GM18861 (cell line): ENCODE results near the gene MDM4.
"Not testable (repeated sequence)": the region's sequence is repeated elsewhere in the genome, so short reads cannot be mapped to it uniquely, and the experiment has no call there.

Experiments
- ATAC-seq: cut with Tn5 transposase; IDR thresholded peaks from one replicate; pipeline ENCODE4 v1.9.1; 2021; ENCODE audit not compliant: unreplicated experiment

The MDM4 gene

GRCh38 chr1:204560002-204560401, 43.8 kb downstream of the MDM4 start:
- not testable (repeated sequence) for ATAC-seq

- no peak for ATAC-seq
Measured at GRCh38 chr1:204560590-204561150, 44.5 kb downstream of the MDM4 start.

- ATAC-seq = no peak
Measured at GRCh38 chr1:204562075-204562990, 46.1 kb downstream of the MDM4 start.

GRCh38 chr1:204563307-204563706, 47.1 kb downstream of the MDM4 start:
- ATAC-seq = no peak

DNA sequence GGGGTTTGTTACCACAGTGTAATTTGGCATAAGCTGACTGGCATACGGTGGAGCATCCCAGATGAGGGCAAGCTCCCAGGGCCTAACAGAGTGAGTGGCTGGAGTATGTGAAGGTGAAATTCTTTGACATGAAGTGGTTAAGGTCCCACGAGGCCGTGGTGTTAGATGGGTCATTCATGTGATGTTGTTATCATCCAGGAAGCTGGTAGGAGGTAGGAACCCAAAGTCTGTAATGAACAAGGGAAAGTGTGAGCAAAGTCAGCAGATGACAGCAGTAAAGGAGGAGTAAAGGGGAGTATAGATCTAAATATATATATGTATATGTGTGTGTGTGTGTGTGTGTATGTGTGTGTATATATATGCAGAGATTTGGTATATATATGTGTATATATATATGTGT, 47.6 kb downstream of the MDM4 start:
- ATAC-seq = no peak

DNA sequence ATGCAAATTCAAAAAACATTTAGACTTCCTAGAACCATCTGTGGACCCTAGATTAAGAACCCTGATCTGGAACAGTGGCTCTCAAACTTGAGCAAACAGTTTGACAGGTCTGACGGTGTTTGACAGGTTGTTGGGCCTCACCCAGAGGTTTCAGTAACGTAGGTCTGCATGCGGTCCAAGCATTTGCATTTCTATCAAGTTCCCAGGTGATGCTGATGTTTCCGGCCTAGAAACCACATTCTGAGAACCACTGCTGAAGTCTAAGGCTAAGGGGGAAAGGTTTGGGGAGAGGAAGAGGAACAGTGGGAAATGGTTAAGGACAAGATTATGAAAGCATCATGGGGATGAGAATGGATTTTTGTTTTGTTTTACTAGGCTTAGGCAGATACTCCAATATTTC, 48.6 kb downstream of the MDM4 start:
- peak; percentile 77 for ATAC-seq

- ATAC-seq = peak; percentile 35
Measured at GRCh38 chr1:204565617-204566582, 49.7 kb downstream of the MDM4 start.

GRCh38 chr1:204566583-204566955, 50.4 kb downstream of the MDM4 start:
- no peak for ATAC-seq

- ATAC-seq = no peak
Measured at GRCh38 chr1:204567071-204567470, 50.9 kb downstream of the MDM4 start.

GRCh38 chr1:204568576-204569315, 52.5 kb downstream of the MDM4 start:
- ATAC-seq = no peak

DNA sequence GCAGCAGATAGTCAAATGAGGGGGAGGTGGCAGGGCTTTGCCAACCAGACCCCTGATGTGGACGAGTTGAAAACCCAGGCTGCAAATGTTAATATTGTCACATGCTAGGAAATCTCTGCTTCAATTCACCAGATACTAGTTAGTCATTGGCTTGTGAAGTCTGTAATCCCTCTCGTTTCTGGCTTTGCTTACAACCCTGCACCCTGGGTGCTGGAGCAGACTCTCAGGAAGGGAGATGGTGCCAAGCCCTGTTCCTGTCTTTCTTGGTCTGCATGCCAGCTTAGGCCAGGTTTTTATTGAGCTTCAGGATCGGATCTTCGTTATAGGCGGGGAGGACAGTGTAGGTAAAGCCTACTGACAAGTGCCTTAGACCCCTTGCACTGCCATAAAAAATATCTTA, 53.3 kb downstream of the MDM4 start:
- ATAC-seq = no peak

- ATAC-seq = not testable (repeated sequence)
Measured at GRCh38 chr1:204570021-204570420, 53.8 kb downstream of the MDM4 start.

DNA sequence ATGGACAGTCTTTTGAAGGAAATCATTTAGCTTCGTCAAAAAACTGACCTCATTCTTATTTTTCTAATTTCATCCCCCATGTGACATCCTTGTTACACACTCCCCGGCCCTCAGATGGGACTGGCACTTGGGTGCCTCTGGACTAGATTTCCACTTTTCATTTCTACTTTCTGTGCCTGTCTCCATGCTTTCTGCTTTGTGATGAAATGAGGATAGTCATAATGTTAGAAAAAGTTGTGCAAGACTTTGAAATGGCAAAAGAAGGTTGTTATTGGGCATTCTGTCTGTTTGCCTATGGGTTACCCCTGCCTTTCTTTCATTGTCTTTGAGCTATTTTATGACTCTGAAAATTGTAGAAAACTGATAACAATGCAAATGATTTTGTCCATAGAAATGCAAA, 54.9 kb downstream of the MDM4 start:
- ATAC-seq = no peak

DNA sequence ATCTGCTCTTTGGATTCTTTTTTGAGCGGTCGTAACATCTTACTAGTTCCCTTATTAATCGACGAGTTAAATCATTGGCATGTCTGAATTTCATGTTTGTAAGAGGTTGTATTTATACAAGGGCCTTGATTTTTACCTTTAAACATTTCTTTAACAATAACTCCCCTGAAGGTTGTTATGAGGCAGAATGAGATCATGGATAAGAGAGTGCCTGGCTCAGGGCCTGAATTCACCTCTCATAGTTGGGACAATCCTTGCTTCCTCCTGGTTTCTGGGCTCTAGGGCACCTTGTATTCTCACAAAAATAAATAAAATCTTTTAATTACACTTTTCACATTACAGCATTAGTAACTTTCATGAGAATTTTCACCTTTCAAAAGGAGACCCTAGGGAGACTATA, 55.4 kb downstream of the MDM4 start:
- ATAC-seq = no peak

- ATAC-seq = no peak
Measured at GRCh38 chr1:204572923-204573922, 57.0 kb downstream of the MDM4 start.

DNA sequence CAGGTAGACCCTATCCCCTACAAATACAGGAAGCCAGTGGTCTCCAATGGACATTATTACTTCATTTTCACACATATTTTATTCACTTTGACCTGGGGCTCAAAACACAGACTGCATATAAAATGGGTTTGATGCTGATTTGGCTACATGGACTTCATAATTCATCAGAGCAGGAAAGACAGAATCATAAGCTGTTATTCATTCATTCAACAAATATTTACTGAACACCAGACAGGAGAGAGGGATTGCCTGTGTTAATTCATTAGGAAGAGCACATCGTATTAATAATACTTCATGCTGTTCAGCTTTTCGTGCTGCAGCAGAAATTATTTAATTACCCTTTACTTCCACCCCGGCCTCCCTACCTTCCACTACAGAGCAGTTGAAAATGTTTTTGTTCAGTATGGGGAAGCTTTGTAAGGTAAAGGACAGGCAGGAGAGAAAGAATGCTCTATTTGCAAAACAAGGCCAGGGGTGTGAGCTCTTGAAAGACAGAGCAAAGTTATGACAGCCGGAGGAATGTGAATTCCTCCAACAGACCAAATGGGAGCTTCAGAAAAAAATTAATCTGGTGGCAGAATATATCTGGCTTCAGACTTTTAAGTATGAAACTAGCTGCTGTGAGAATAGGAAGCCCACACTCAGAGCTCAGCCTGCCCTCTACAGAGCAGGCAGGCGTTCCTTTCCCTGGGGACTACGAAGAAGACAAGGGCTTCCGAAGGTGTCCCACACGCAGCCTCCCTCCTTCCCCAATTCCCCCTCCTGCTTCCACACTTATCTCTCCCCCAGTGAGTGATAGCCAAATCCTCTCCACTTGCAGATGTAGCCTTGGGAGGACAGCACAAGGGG, 58.0 kb downstream of the MDM4 start:
- ATAC-seq = no peak

GRCh38 chr1:204574865-204575163, 58.6 kb downstream of the MDM4 start:
- no peak for ATAC-seq

DNA sequence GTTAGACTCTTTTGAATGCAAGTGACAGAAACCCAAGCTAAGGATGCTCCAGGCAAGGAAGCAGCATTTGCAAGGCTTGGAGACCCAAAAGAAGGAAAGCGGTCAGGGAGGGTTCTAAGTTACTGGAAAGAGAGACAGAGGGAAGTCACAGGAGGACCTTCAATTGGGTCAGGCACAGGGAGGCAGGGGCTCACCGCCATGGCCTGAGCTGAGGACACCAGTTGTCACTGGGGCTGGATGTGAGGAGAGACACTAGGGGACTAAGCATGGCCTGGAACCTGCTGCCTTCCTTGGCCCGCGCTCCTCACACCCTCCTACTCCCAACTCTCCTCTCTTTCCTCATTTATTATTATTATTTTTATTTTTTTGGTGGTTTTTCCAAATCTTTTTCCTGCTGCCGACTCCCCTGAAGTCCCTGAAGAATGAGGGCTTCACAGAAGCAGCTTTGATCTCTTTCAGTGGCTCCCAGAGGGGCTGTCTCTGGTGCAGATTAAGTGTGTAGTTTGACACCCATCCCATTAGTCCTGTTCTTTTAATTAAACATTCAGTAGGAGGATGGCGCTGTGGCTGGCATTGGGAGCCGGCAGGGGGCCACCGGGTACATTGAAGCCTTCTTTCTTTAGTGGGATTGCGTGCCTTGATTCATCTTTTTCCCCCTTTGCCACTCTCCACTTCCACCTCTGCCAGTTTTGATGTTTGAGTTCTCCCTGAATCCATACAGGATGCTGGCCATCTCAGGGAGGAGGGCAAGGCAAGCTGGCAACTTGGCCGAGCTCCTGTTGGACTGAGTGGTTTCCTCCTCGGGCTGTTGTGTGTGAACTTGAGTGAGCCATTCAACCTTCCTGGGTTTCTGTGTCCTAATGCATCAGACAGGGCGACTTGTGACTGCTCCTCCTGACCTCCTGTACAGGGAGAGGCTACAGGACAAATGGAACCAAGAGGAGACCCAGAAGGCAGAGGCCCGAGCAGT, 59.3 kb downstream of the MDM4 start:
- no peak for ATAC-seq
